ENCODE results near the gene COL8A2.

The COL8A2 gene

DNA sequence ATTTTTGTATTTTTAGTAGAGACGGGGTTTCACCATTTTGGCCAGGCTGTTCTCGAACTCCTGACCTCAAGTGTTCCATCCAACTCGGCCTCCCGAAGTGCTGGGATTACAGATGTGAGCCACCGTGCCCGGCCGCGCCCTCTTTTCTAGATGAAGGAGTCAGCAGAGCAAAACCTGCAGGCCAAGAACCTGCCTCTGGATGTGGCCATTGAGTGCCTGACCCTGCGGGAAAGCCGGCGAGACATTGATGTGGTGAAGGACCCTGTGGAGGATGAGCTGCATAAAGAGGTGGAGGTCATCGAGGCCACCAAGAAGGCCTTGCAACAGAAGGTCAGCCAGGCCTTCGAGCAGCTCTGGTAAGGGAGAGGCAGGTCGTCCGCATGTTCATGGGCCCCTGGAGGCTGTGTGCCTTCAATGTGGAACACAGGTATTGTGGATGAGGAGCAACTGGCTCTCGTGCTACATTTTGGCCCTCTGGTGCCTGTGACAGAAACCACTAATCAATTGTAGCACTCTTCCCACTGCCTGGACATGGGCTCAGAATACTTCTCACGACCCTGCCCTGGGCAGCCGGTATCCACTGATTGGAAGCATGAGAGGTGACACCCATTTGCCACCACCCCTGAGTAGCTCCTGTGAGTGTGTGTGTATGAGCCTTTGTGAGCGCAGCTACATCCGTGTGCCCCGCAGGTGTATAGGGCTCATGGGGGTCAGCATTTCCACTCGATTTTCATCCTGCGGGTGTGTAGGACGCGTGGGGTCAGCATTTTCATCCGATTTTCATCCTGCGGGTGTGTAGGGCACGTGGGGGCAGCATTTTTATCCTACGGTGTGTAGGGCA lies 39.1 kb downstream of the COL8A2 start:
- TF ChIP-seq ZNF629 (tag by site-specific recombination; IDR thresholded peaks at IDR 0.05) = no peak
- no peak for TF ChIP-seq TRIM28 (IDR thresholded peaks at IDR 0.05; ENCODE audit: borderline replicate concordance, low read length)
- TF ChIP-seq ZNF132 (tag by site-specific recombination; IDR thresholded peaks at IDR 0.05; ENCODE audit: borderline replicate concordance) = no peak
- no peak for TF ChIP-seq ZNF202 (tag by site-specific recombination; IDR thresholded peaks at IDR 0.05; ENCODE audit: borderline replicate concordance)
- no peak for TF ChIP-seq ZSCAN30 (tag by site-specific recombination; IDR thresholded peaks at IDR 0.05)
- no peak for TF ChIP-seq ZNF174 (tag by site-specific recombination; IDR thresholded peaks at IDR 0.05)
- TF ChIP-seq, protein P1, sequence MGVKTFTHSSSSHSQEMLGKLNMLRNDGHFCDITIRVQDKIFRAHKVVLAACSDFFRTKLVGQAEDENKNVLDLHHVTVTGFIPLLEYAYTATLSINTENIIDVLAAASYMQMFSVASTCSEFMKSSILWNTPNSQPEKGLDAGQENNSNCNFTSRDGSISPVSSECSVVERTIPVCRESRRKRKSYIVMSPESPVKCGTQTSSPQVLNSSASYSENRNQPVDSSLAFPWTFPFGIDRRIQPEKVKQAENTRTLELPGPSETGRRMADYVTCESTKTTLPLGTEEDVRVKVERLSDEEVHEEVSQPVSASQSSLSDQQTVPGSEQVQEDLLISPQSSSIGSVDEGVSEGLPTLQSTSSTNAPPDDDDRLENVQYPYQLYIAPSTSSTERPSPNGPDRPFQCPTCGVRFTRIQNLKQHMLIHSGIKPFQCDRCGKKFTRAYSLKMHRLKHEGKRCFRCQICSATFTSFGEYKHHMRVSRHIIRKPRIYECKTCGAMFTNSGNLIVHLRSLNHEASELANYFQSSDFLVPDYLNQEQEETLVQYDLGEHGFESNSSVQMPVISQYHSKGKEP (tag by site-specific recombination; IDR thresholded peaks at IDR 0.05) = no peak
- no peak for TF ChIP-seq ZNF302 (tag by site-specific recombination; IDR thresholded peaks at IDR 0.05; ENCODE audit: low read depth)
- TF ChIP-seq ZNF677 (tag by site-specific recombination; IDR thresholded peaks at IDR 0.05) = no peak
- no peak for TF ChIP-seq ZNF610 (tag by site-specific recombination; IDR thresholded peaks at IDR 0.05; ENCODE audit: borderline replicate concordance)
- no peak for TF ChIP-seq IKZF3 (tag by site-specific recombination; IDR thresholded peaks at IDR 0.05)
- TF ChIP-seq ZNF768 (tag by site-specific recombination; IDR thresholded peaks at IDR 0.05) = no peak
- no peak for TF ChIP-seq ZNF558 (tag by site-specific recombination; IDR thresholded peaks at IDR 0.05)
- TF ChIP-seq ZNF19 (tag by site-specific recombination; IDR thresholded peaks at IDR 0.05; ENCODE audit: low read depth) = no peak
- TF ChIP-seq ZNF549 (tag by site-specific recombination; IDR thresholded peaks at IDR 0.05) = no peak
- TF ChIP-seq GLI2 (tag by site-specific recombination; IDR thresholded peaks at IDR 0.05; ENCODE audit: borderline replicate concordance, low read depth) = no peak
- TF ChIP-seq ZEB2 (tag by site-specific recombination; IDR thresholded peaks at IDR 0.05) = no peak
- Histone ChIP-seq H3K36me3 (ENCODE audit: control insufficient read depth in 2 of 2, insufficient read depth in 1 of 2, low read length in 2 of 2) (peaks cover 4 to 11% of the 10 kb centered on the region in 2 experiments; a peak in 2 of 3 replicates), H3K27ac (ENCODE audit: extremely low read depth, low read depth, low read length) (no peak overlapping the region), H3K4me1 (ENCODE audit: control insufficient read depth, insufficient read depth, low read length) (no peaks in the 10 kb centered on the region), H3K4me3 (ENCODE audit: low read depth, low read length) (no peak overlapping the region), H3K9me3 (ENCODE audit: control insufficient read depth, insufficient read depth, low read depth, low read length) (no peaks in the 10 kb centered on the region)
- POLR2A ChIA-PET = no interaction called here
- CTCF ChIA-PET = interaction anchor here (0.5 to 1.2 kb wide), 2 partner anchors 156 to 1349 kb away, joined by 4 read pairs; no protein-coding TSS in a partner anchor

DNA sequence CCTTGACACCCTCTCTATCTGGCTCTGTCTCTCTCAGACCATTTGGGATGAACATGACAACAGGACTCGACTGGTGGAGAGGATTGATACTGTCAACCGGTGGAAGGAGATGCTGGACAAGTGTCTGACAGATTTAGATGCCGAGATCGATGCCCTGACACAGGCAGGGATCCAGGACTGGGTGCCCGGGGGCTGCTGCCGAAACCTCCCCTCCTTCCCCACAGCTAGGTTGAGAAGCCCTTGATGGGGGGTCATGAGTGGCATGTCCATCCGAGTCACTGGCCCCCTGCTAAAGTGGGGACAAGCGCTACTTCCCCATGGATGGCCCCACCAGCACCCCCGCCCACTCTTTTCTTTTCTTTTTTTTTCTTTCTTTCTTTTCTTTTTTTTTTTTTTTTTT lies 39.9 kb downstream of the COL8A2 start:
- H3K27ac ChIP-seq (ENCODE audit: extremely low read depth, low read depth, low read length) = no peak overlapping the region
- CTCF ChIA-PET = no interaction called here
- no peak overlapping the region for H3K4me3 ChIP-seq (ENCODE audit: low read depth, low read length)
- H3K4me1 ChIP-seq (ENCODE audit: control insufficient read depth, insufficient read depth, low read length) = no peaks in the 10 kb centered on the region
- POLR2A ChIA-PET = no interaction called here
- H3K9me3 ChIP-seq (ENCODE audit: control insufficient read depth, insufficient read depth, low read depth, low read length) = no peaks in the 10 kb centered on the region
- peaks cover 0 to 4% of the 10 kb centered on the region in 2 experiments; a peak in 1 of 3 replicates for H3K36me3 ChIP-seq (ENCODE audit: control insufficient read depth in 2 of 2, insufficient read depth in 1 of 2, low read length in 2 of 2)
- TF ChIP-seq RBAK (tag by site-specific recombination; IDR thresholded peaks at IDR 0.05) (no peak), ZNF701 (tag by site-specific recombination; IDR thresholded peaks at IDR 0.05) (no peak), HOXA7 (CRISPR knock-in tag; IDR thresholded peaks at IDR 0.05; ENCODE audit: borderline replicate concordance) (no peak), ZNF561 (tag by site-specific recombination; IDR thresholded peaks at IDR 0.05; ENCODE audit: borderline replicate concordance) (no peak), ZNF24 (tag by site-specific recombination; IDR thresholded peaks at IDR 0.05) (no peak), ZNF624 (tag by site-specific recombination; IDR thresholded peaks at IDR 0.05) (no peak), ZNF585B (tag by site-specific recombination; IDR thresholded peaks at IDR 0.05) (no peak), ZNF626 (tag by site-specific recombination; IDR thresholded peaks at IDR 0.05) (no peak), SP2 (tag by site-specific recombination; IDR thresholded peaks at IDR 0.05) (no peak), ZNF777 (tag by site-specific recombination; IDR thresholded peaks at IDR 0.05; ENCODE audit: borderline replicate concordance) (no peak), ZBTB7A (tag by site-specific recombination; IDR thresholded peaks at IDR 0.05; ENCODE audit: low read depth) (no peak), ZNF138 (tag by site-specific recombination; IDR thresholded peaks at IDR 0.05; ENCODE audit: borderline replicate concordance) (no peak), ZNF239 (tag by site-specific recombination; IDR thresholded peaks at IDR 0.05) (no peak), ZNF747 (tag by site-specific recombination; IDR thresholded peaks at IDR 0.05) (no peak), ZNF16 (tag by site-specific recombination; IDR thresholded peaks at IDR 0.05; ENCODE audit: low read depth) (no peak), ZNF785 (tag by site-specific recombination; IDR thresholded peaks at IDR 0.05) (no peak)
- TF ChIP-seq, protein P2, sequence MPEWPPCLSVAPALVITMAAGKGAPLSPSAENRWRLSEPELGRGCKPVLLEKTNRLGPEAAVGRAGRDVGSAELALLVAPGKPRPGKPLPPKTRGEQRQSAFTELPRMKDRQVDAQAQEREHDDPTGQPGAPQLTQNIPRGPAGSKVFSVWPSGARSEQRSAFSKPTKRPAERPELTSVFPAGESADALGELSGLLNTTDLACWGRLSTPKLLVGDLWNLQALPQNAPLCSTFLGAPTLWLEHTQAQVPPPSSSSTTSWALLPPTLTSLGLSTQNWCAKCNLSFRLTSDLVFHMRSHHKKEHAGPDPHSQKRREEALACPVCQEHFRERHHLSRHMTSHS (tag by site-specific recombination; IDR thresholded peaks at IDR 0.05) = no peak
- TF ChIP-seq, protein P3, sequence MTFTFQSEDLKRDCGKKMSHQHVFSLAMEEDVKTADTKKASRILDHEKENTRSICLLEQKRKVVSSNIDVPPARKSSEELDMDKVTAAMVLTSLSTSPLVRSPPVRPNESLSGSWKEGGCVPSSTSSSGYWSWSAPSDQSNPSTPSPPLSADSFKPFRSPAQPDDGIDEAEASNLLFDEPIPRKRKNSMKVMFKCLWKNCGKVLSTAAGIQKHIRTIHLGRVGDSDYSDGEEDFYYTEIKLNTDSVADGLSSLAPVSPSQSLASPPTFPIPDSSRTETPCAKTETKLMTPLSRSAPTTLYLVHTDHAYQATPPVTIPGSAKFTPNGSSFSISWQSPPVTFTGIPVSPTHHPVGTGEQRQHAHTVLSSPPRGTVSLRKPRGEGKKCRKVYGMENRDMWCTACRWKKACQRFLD (tag by site-specific recombination; IDR thresholded peaks at IDR 0.05) = no peak
